Stomach smooth muscle (tissue), 2 donors: ENCODE measurements around the gene RBM24.

ENCODE experiments used
- H3K27ac ChIP-seq: one replicate; pipeline ENCODE4 v1.7.0; 2013; ENCODE audit warnings: mild to moderate bottlenecking, low read length, inconsistent platforms
- H3K27me3 ChIP-seq, 2 donors: one replicate each; pipeline ENCODE4 v1.7.0; 2013; ENCODE audit warnings: low read length in 2 of 2; ENCODE audit not compliant: insufficient read depth in 2 of 2, control insufficient read depth in 1 of 2
- H3K36me3 ChIP-seq, 2 donors: one replicate each; pipeline ENCODE4 v1.7.0; 2013; ENCODE audit warnings: low read length in 2 of 2; ENCODE audit not compliant: control insufficient read depth in 2 of 2, insufficient read depth in 2 of 2
- H3K4me1 ChIP-seq: one replicate; pipeline ENCODE4 v1.7.0; 2013; ENCODE audit warnings: low read length; ENCODE audit not compliant: control insufficient read depth, insufficient read depth
- H3K4me3 ChIP-seq, 2 donors: one replicate each; pipeline ENCODE4 v1.7.0; 2013; ENCODE audit warnings: low read length in 2 of 2
- H3K9ac ChIP-seq, 2 donors: one replicate each; pipeline ENCODE4 v1.7.0; 2013; ENCODE audit warnings: low read length in 2 of 2, mild to moderate bottlenecking in 1 of 2
- H3K9me3 ChIP-seq, 2 donors: one replicate each; pipeline ENCODE4 v1.7.0; 2013; ENCODE audit warnings: low read length in 2 of 2; ENCODE audit not compliant: control insufficient read depth in 2 of 2
- donor health status: healthy.
- donor health status: Pancreatic carcinoma.

Gene RBM24

GRCh38 chr6:17289630-17290061 is 8.5 kb downstream of the RBM24 start:
- H3K9me3 ChIP-seq = no peaks in the 10 kb centered on the region
- no peaks in the 10 kb centered on the region for H3K27me3 ChIP-seq
- peaks cover 15 to 24% of the 10 kb centered on the region in 2 donors for H3K36me3 ChIP-seq
- H3K4me1 ChIP-seq = peaks cover 9% of the 10 kb centered on the region
- peak overlapping the region; percentile 37 for H3K27ac ChIP-seq
- peak overlapping the region; percentile 15 to 44 for H3K4me3 ChIP-seq
- H3K9ac ChIP-seq = peak overlapping the region in 1 of 2 donors; percentile 34

GRCh38 chr6:17291778-17292177 is 10.6 kb downstream of the RBM24 start:
- peaks cover 9% of the 10 kb centered on the region for H3K4me1 ChIP-seq
- no peaks in the 10 kb centered on the region for H3K27me3 ChIP-seq
- H3K9me3 ChIP-seq = no peaks in the 10 kb centered on the region
- H3K9ac ChIP-seq = no peak overlapping the region
- no peak overlapping the region for H3K27ac ChIP-seq
- H3K4me3 ChIP-seq = no peak overlapping the region
- peaks cover 15 to 19% of the 10 kb centered on the region in 2 donors for H3K36me3 ChIP-seq

GRCh38 chr6:17292600-17293133 is 11.5 kb downstream of the RBM24 start:
- H3K27me3 ChIP-seq = no peaks in the 10 kb centered on the region
- H3K9ac ChIP-seq = no peak overlapping the region
- peaks cover 15 to 19% of the 10 kb centered on the region in 2 donors for H3K36me3 ChIP-seq
- H3K9me3 ChIP-seq = no peaks in the 10 kb centered on the region
- H3K27ac ChIP-seq = no peak overlapping the region
- H3K4me3 ChIP-seq = no peak overlapping the region
- H3K4me1 ChIP-seq = peaks cover 6% of the 10 kb centered on the region

GRCh38 chr6:17293395-17293794 is 12.2 kb downstream of the RBM24 start:
- H3K4me1 ChIP-seq = peaks cover 5% of the 10 kb centered on the region

GRCh38 chr6:17297271-17298080 is 16.3 kb downstream of the RBM24 start:
- Histone ChIP-seq H3K27ac (no peak overlapping the region), H3K27me3 (no peaks in the 10 kb centered on the region), H3K9me3 (no peaks in the 10 kb centered on the region), H3K36me3 (peaks cover 2 to 6% of the 10 kb centered on the region in 2 donors), H3K4me1 (no peaks in the 10 kb centered on the region), H3K4me3 (no peak overlapping the region), H3K9ac (no peak overlapping the region)

More at GRCh38 chr6:17293395-17293794, 12.2 kb downstream of the RBM24 start:
- Histone ChIP-seq H3K9me3 (no peaks in the 10 kb centered on the region), H3K9ac (no peak overlapping the region), H3K4me3 (no peak overlapping the region), H3K36me3 (peaks cover 10 to 14% of the 10 kb centered on the region in 2 donors), H3K27me3 (no peaks in the 10 kb centered on the region), H3K27ac (no peak overlapping the region)

- Histone ChIP-seq H3K4me3 (no peak overlapping the region), H3K9ac (no peak overlapping the region), H3K27ac (no peak overlapping the region), H3K36me3 (peaks cover 0 to 2% of the 10 kb centered on the region in 2 donors), H3K27me3 (no peaks in the 10 kb centered on the region), H3K9me3 (no peaks in the 10 kb centered on the region), H3K4me1 (no peaks in the 10 kb centered on the region)
Measured at GRCh38 chr6:17298257-17298656, 17.1 kb downstream of the RBM24 start.

- no peak overlapping the region for H3K27ac ChIP-seq
- no peaks in the 10 kb centered on the region for H3K4me1 ChIP-seq
Measured at GRCh38 chr6:17299222-17299621, 18.1 kb downstream of the RBM24 start.

GRCh38 chr6:17299750-17300149 is 18.6 kb downstream of the RBM24 start:
- H3K27ac ChIP-seq = no peak overlapping the region
- H3K9ac ChIP-seq = no peak overlapping the region
- no peaks in the 10 kb centered on the region for H3K9me3 ChIP-seq
- no peaks in the 10 kb centered on the region for H3K27me3 ChIP-seq
- no peaks in the 10 kb centered on the region for H3K36me3 ChIP-seq
- no peaks in the 10 kb centered on the region for H3K4me1 ChIP-seq
- no peak overlapping the region for H3K4me3 ChIP-seq

More at GRCh38 chr6:17299222-17299621, 18.1 kb downstream of the RBM24 start:
- Histone ChIP-seq H3K9ac (no peak overlapping the region), H3K4me3 (no peak overlapping the region), H3K27me3 (no peaks in the 10 kb centered on the region), H3K9me3 (no peaks in the 10 kb centered on the region), H3K36me3 (no peaks in the 10 kb centered on the region)

GRCh38 chr6:17300637-17301036 is 19.5 kb downstream of the RBM24 start:
- no peaks in the 10 kb centered on the region for H3K9me3 ChIP-seq
- no peak overlapping the region for H3K4me3 ChIP-seq
- no peaks in the 10 kb centered on the region for H3K36me3 ChIP-seq
- no peaks in the 10 kb centered on the region for H3K27me3 ChIP-seq
- H3K4me1 ChIP-seq = no peaks in the 10 kb centered on the region
- H3K9ac ChIP-seq = no peak overlapping the region
- no peak overlapping the region for H3K27ac ChIP-seq

GRCh38 chr6:17303444-17303843 is 22.3 kb downstream of the RBM24 start:
- H3K9ac ChIP-seq = no peak overlapping the region
- H3K4me1 ChIP-seq = no peaks in the 10 kb centered on the region
- no peaks in the 10 kb centered on the region for H3K9me3 ChIP-seq
- H3K4me3 ChIP-seq = no peak overlapping the region
- H3K27ac ChIP-seq = no peak overlapping the region
- H3K27me3 ChIP-seq = no peaks in the 10 kb centered on the region
- H3K36me3 ChIP-seq = no peaks in the 10 kb centered on the region
